ENCODE measurements around the gene MFF.
"Not testable (repeated sequence)": the region's sequence is repeated elsewhere in the genome, so short reads cannot be mapped to it uniquely, and the experiment has no call there.

Gene MFF

GRCh38 chr2:227382241-227382835 is 57.3 kb downstream of the MFF start:
- DNase-seq, result not testable (repeated sequence)

- DNase-seq, result no peak
Observed at GRCh38 chr2:227383686-227384085, 58.6 kb downstream of the MFF start.

- DNase-seq, result no peak
Observed at GRCh38 chr2:227386630-227387029, 61.6 kb downstream of the MFF start.

GRCh38 chr2:227387583-227387982 is 62.5 kb downstream of the MFF start, which contains the start of gene SCYGR1:
SCYGR1 (minus strand) TSS chr2:227387949; CDS start chr2:227387949, 0 bp downstream.
- not testable (repeated sequence) for DNase-seq

GRCh38 chr2:227388537-227389011 is 63.5 kb downstream of the MFF start:
- no peak for DNase-seq

DNA sequence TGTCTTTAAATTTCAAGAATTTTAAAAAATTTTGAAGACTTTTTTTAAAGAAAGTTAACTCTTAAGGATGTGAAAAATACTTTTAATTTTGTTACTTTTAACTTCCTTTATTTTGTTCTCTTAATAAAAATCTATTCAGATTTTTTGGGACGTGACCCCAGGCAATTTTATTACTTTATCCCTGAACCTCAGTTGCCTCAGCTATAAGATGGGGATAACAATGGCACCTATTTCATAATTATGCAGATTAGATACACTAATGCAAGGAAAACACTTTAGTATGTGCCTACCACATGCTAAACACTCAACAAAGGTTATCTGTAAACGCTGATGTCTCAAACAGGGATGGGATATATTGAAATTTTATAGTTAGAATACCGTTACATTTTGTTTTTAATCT is 64.2 kb downstream of the MFF start:
- DNase-seq, result no peak

- no peak for DNase-seq
Observed at GRCh38 chr2:227389661-227390060, 64.6 kb downstream of the MFF start.

DNA sequence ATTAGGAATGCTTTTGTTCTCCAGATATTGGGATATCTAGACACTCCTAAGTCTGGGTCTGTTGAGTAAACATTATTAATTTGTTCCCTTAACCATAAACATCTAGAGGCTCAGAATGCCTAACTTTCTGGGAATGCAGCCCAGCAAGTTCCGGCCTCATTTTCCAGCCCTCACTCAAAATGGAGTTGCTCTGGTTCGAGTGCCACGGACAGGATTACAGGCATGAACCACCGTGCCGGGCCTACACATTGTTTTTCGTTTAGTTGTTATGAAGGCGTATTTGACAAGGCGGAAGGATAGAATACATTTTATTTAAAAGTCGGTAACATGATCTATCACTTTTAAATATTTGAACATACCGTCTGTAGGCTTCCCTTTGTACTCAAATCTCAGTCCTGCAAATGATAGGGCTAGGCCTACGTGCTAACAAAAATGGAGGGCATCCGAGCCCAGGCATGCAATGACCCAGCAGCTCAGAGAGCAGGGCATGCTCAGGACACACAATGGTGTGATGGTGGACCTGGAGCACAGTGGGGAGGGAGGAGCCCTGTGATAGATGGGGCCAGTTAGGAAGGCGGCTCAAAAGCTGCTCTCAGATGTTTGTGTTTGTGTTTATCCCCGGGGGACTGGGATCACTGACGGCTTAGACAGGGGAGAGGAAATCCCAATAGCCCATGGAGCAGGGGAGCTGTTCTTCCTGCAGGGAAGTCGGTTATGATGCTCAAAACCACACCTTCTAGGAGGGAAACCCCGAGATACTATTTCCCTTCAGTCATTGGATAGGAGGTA is 65.6 kb downstream of the MFF start:
- DNase-seq, result no peak

DNA sequence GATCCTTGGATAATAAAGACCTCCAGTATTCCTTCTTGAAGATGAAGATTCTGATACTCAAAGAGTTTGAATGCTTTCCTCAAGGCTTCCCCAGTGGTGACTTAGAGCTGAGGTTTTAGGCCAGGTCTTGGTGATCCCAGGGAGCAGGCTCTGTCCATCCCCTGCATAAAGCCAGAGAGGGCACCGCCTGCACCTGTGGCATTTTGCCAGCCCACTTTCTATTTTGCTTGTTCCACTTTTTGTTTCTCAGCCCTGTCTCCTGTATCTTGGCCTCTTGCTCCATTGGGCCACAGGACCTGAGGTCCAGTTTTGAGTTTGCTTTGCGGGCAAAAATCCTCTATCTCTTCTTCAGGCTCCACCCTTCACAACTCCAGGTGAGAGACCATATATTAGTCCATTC is 69.3 kb downstream of the MFF start:
- DNase-seq, result no peak

GRCh38 chr2:227395556-227395955 is 70.5 kb downstream of the MFF start:
- no peak for DNase-seq

GRCh38 chr2:227397562-227397961 is 72.5 kb downstream of the MFF start:
- no peak for DNase-seq

GRCh38 chr2:227398684-227399670 is 73.9 kb downstream of the MFF start:
- no peak for DNase-seq

GRCh38 chr2:227401550-227401949 is 76.5 kb downstream of the MFF start:
- no peak for DNase-seq

DNA sequence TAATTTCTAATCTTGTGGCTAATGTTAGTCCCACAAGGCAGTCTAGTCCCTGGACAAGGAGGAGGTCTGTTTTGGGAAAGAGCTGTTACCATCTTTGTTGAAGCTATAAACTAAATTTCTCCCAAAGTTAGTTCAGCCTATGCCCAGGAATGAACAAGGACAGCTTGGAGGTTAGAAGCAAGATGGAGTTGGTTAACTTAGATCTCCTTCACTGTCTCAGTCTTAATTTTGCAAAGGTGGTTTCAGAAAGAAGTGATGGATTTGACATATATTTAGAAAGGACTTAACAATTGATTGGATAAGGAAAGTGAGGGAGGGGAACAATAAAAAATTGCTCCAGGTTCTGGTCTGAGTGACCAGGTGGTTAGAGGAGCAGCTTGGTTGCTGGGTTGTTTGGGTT is 77.3 kb downstream of the MFF start:
- no peak for DNase-seq

- no peak for DNase-seq
Observed at GRCh38 chr2:227402959-227403358, 77.9 kb downstream of the MFF start.

- DNase-seq, result no peak
Observed at GRCh38 chr2:227404585-227405271, 79.7 kb downstream of the MFF start.

DNA sequence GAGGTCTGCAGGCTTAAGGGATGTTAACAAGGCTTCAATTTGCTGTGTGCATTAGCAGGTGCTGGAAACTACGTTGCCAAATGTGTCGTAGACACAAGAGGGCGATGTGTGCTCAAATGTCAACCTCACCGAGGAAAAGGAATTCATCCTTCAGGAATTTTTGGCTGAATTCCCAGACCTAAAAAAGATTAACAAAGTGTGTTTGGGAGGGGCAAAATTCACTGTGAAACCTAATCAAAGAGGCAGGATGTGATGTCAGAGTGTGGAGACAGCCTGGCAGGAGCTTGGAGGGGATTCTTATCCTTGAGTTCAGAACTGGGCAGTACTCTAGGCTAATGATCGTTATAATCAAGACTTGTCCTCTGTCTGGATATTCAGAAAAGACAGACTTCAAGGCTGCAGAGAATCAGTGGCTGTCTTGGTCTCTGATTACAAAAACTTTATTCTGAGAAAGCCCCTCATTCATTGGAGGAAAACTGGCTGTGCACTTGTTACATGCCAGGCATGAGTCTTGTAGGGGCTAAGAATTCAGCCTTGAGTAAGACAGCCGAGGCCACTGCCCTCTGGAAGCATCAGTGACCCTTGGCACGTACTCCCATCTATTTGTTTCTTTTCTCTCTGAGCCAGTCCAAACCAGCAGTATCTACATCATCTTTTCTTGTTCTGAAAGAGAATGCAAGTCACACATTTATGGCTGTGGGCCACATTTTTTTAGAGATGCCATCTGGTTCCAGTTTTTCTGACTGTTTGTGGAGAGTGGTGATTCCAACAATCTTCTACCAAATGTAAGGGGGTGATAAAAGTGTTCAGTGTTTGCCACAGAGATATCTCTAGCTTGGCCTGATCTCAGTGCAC is 81.4 kb downstream of the MFF start:
- peak; percentile 66 for DNase-seq
